ENCODE measurements around the gene EPN1.

EPN1 gene

GRCh38 chr19:55680339-55681130 is 5.5 kb downstream of the EPN1 start:
- no peak for DNase-seq

- DNase-seq = no peak
These were observed 6.4 kb downstream of the EPN1 start for GRCh38 chr19:55681131-55682092.

DNA sequence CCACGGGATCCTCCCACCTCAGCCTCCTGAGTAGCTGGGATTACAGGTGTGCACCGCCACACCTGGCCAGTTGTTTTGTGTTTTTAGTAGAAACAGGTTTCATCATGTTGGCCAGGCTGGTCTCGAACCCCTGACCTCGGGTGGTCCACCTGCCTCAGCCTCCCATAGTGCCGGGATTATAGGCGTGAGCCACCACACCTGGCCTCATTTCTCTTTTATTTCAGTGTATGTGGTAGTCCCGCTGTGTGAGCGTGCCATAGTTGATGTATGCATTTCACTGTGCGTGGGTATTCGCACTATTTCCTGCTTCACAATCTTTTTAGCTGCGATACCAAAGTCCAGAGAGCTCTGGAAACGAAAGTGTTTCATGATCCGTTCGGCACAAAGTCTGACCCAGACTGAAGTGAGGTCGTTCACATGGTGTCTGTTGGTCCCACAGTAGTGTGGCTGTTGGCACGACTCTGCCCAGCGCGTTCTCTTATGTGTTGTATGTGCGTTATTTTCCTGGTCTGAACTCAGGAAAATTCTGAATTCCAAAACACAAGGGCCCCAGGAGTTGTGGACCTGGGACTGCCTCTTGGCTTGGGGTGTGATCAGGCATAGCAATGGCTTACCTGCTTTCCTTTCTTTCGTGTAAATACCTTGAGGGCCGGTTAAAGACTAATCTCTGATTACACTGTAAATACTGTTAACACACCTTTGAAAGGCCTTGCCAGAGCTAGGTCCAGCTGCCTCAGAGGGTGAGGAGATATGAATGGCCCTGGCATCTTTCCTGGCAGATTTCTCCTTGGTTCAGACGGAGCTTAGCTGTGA is 8.6 kb downstream of the EPN1 start:
- no peak for DNase-seq

DNA sequence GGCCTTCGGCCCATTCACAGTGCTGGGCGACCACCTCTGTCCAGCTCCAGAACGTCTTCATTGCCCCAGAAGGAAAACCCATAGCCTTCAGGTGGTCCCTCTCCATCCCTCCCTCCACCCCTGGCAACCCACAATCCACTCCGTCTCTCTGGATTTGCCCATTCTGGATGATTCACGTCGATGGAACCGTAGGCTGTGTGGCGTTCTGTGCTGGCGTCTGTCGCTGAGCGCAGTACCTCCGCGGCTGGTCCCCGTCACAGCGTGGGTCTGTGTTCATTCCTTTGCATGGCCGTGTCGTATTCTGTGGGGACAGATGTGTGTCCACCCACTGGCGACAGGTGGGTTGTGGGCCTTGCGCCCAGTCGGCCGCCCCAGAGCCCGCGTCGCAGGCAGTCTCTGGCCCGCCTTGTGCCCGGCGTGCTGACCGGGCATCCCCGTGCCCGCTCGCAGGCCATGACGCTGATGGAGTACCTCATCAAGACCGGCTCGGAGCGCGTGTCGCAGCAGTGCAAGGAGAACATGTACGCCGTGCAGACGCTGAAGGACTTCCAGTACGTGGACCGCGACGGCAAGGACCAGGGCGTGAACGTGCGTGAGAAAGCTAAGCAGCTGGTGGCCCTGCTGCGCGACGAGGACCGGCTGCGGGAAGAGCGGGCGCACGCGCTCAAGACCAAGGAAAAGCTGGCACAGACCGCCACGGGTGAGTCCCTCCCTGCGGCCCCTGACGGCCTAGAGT is 10.1 kb downstream of the EPN1 start:
- DNase-seq = no peak

GRCh38 chr19:55685776-55686175 is 10.8 kb downstream of the EPN1 start:
- DNase-seq = no peak

DNA sequence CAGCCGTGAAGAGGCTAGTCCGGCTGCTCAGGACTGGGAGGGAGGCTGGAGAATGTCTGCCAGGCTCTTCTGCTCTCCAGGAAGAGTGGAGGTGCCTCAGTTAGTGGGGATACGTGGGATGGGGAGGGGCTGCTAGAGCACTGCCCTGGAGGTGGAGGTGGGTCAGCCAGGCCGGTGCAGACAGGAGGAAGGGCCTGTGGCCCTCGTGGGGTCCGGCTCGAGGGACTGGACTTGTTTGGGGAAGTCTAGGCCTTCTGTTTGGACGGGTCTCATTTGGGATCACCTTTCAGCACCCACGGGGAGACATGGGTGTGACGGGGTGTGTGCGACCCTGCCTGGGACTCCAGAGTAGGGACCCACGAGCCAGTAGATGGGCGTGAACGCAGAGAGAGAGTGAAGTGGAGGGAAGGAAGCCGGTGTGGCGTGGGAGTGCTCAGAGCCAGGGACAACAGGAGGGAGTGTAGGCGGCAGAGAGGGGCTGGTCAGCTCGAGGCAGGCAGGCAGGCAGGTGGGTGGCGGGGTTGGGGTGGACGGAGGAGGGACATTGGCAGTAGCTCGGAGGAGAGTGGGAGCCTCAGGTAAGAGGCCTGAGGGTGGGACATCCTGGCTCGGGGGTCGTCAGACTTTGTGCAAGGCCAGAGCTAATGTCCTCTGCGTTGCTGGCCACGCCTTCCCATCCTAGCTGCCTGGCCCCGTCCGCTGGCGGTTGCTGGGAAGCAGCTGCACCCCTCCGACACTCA is 11.5 kb downstream of the EPN1 start:
- no peak for DNase-seq

DNA sequence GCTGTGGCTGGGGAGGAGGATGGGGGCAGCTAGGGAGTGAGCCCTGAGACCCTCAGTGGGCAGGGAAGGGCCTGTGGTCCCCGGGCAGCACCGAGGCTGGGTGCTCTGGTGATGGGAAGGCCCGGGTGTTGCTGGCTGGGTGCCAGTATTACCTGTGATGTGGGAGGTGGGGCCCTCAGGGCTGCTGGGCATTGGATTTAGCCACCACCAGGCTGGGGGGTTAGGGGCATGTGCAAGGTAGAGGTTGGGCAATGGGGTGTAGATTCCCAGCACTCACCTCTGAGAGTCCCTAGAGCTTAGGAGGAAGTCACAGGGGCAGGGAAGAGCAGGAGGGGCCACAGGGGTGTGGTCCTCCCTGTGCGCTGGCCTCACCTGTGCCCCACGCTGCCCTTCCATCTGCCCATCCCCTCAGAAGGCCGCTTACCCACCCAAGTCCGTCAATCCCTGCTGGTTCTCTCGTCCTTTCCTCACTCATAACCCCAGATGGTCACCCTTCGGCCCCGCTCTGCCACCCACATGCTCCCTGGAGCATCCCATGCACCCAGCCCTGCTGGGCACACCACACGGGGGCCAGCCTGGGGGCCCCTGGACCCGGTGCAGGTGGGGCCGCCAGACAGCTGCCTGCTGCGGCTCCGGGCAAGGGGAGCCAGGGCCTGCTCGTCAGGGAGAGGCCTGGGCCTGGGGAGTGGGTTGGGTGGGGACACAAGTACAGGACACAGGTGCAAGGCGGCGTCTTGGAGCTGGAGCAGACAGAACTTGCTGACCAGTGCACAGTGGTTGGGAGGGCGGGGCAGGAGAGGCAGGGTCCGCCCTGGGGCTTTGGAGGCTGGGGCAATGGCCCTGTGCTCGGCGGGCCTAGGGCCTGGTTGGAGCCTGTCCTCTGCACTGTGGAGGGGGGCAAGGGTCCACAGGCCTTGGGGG is 12.5 kb downstream of the EPN1 start:
- DNase-seq = no peak

GRCh38 chr19:55688422-55689218 is 13.6 kb downstream of the EPN1 start:
- peak in 1 of 2 experiments; percentile 25 for DNase-seq

- no peak for DNase-seq
These were observed 14.5 kb downstream of the EPN1 start for GRCh38 chr19:55689411-55690108.

DNA sequence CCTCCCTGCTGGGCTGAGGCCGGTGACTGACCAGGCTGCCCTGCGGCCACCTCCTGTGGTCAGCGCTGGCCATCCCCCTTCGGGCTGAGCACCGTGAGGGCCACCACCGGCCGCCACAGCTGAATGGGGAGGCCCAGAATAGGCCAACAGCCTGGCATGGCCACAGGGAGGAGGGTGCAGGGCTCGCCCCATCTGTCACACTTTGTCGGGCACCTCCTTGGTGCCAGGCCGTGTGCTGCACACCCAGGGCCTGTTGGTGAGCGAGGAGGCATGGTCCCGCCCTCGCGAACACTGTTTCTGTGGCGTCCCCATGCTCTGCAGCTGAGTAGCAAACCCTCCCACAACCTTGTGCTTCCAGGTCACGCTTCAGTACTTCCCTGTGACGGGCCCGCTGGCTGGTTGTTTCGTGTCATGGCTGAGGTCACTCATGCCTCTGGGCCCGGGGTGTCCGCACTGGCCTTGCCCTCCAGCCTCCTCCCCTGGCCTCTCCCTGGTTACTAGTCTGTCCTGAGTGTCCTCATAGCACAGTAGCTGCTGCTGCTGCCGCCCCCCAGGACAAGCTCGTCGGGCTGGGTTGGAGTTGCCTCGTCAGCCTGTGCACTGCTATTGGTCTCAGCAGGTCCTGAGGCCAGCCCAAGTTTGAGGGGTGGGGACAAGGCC is 15.2 kb downstream of the EPN1 start:
- no peak for DNase-seq

DNA sequence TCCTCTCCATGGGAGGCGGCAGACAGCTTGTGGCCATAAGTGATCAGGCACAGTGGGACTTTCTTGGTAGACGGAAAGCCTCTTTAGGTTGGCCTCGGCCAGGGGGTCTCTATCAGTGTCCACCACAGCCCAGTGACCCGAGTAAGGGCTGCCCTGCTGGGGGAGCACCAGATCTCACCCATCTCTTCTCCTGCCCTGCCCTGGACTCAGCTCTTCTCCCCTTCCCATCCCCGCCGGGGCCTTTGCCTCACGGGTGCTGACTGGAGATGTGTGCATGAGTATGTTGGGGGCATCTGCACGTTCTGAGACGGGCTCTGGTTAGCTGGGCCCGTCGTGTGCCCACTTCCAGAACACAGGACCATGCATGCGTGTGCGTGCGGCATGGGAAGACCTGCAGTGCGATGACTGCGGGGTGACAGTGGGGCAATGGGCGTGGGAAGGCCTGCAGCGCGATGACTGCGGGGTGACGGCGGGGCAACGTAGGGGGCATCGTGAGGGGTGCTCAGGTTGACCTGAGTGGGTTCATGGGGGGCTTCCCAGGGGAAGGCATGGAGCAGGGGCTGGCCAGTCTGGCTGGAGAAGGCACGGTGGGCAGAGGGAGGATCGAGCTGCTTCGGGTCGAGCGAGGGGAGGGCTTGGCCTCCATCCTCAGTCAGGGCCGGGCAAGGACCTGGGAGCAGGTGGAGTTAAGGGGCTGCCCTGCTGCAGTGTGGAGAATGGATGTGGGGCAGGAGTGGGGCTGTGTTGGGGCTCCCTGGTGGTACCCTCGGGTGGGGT is 15.9 kb downstream of the EPN1 start:
- DNase-seq = no peak

GRCh38 chr19:55691561-55692481 is 16.8 kb downstream of the EPN1 start:
- no peak for DNase-seq

DNA sequence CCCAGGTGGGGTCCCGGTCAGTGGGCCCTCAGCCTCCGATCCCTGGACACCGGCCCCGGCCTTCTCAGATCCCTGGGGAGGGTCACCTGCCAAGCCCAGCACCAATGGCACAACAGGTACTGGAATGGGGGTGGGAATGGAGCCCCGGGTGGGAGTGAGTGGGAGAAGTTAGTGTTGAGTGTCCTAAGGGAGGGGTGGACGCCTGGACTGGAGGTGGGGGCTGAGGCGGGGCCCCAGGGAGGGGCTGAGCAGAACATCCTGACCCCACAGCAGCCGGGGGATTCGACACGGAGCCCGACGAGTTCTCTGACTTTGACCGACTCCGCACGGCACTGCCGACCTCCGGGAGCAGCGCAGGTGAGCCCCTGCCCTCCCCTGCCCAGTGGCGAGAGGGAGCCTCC is 17.7 kb downstream of the EPN1 start:
- no peak for DNase-seq

DNA sequence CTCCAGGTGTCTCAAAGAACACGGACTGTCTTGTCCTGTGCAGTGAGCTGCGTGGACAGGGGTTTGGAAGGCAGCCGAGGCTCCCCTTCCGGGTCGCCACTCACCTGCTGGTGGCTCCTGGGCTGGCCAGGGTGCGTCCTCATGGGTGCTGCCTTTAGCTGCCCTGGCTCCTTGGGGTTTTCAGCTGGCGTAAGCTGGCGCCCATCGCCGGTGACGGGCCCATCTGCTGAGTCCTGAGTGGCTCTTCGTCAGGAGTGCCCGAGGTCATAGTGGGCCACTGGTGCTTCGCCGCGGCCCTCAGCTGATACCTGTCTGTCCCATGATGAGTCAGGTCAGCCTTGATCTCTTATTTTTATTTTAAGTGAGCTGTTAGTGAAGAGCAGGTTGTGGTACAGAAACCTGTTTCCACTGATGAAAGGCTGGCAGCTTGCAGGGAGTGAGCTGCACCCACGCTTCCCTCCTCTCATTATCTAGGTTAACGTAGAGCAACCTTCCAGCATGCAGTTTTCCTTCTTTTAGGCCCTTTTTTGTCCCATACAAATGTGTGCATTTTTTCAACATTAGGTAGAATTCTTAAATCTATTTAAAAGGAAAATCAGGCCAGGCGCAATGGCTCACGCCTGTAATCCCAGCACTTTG is 18.4 kb downstream of the EPN1 start:
- DNase-seq = no peak

GRCh38 chr19:55694241-55694655 is 19.2 kb downstream of the EPN1 start:
- no peak for DNase-seq
